H1 (cell line): ENCODE measurements around the gene RERG. TPM values are rescaled to one million over a fixed set of nuclear protein-coding genes. Genes with fewer than 3 reads are reported as not detected.

Experiments used
- CTCF ChIA-PET: fragments of 300-600 bp; sonication (Branson Sonifier 250); formaldehyde crosslinking; loops from one replicate; lab custom pipeline; 2021; ENCODE audit not compliant: partially characterized antibody; lab: Charles Lee
- POLR2A ChIA-PET: fragments of 300-600 bp; sonication (Branson Sonifier 250); formaldehyde crosslinking; loops from one replicate; lab custom pipeline; 2021; ENCODE audit warnings: inconsistent platforms; ENCODE audit not compliant: partially characterized antibody; lab: Charles Lee
- DNase-seq, 2 experiments: peaks; one replicate each; pipeline versions ENCODE4 v3.0.0 to v3.0.0-alpha.2; 2010 to 2022; ENCODE audit warnings: low spot score in 2 of 2, low read depth in 1 of 2, mixed read lengths in 1 of 2
- FAIRE-seq: peaks from 2 replicates; lab custom pipeline; 2011; peaks lifted over from hg19 to GRCh38; lab: Jason Lieb, UNC
- H2AFZ ChIP-seq: 2 replicates; pipeline ENCODE4 v1.8.1; 2012; ENCODE audit warnings: low read length, inconsistent platforms
- H2AK5ac ChIP-seq: 2 replicates; pipeline ENCODE4 v1.6.1; 2013; ENCODE audit warnings: low read depth, low read length
- H2BK120ac ChIP-seq: replicated peaks from 2 replicates; pipeline ENCODE3; 2013; ENCODE audit warnings: low read depth, low read length, inconsistent platforms
- H2BK12ac ChIP-seq: 2 replicates; pipeline ENCODE4 v1.6.1; 2013; ENCODE audit warnings: low read depth, low read length
- H2BK15ac ChIP-seq: 2 replicates; pipeline ENCODE4 v1.6.1; 2013; ENCODE audit warnings: low read length
- H2BK20ac ChIP-seq: 2 replicates; pipeline ENCODE4 v1.6.1; 2013; ENCODE audit warnings: low read length
- H2BK5ac ChIP-seq: 2 replicates; pipeline ENCODE4 v1.6.1; 2013; ENCODE audit warnings: low read depth, low read length
- H3K14ac ChIP-seq: 2 replicates; pipeline ENCODE4 v1.6.1; 2013; ENCODE audit warnings: inconsistent platforms; ENCODE audit not compliant: insufficient read length
- H3K18ac ChIP-seq: 2 replicates; pipeline ENCODE4 v1.6.1; 2013; ENCODE audit warnings: low read length; ENCODE audit errors: extremely low read depth
- H3K23ac ChIP-seq: 2 replicates; pipeline ENCODE4 v1.6.1; 2013; ENCODE audit warnings: inconsistent platforms; ENCODE audit not compliant: insufficient read length
- H3K23me2 ChIP-seq: 2 replicates; pipeline ENCODE4 v1.6.1; 2013; ENCODE audit warnings: low read depth, low read length
- H3K27ac ChIP-seq: 2 replicates; pipeline ENCODE4 v1.6.1; 2011; ENCODE audit warnings: low read depth, low read length, inconsistent platforms
- H3K27me3 ChIP-seq, 4 experiments: replicated peaks in 1 of 4; 1 replicate in 1 of 4; 2 replicates in 3 of 4; pipeline versions ENCODE4 v1.6.1 to v1.8.1; 2011 to 2013; ENCODE audit warnings: low read length in 3 of 4, mild to moderate bottlenecking in 3 of 4, inconsistent platforms in 2 of 4, mixed read lengths in 2 of 4, moderate library complexity in 1 of 4; ENCODE audit not compliant: control insufficient read depth in 3 of 4, insufficient read depth in 3 of 4; ENCODE audit errors: extremely low read depth in 1 of 4
- H3K36me3 ChIP-seq, 4 experiments: 2 replicates each; pipeline versions ENCODE4 v1.6.1 to v1.8.1; 2011 to 2013; ENCODE audit warnings: mild to moderate bottlenecking in 4 of 4, low read length in 3 of 4, moderate library complexity in 2 of 4, control low read depth in 1 of 4, inconsistent platforms in 1 of 4; ENCODE audit not compliant: insufficient read depth in 4 of 4, control insufficient read depth in 2 of 4
- H3K4ac ChIP-seq: replicated peaks from 2 replicates; pipeline ENCODE3; 2013; ENCODE audit warnings: low read length, low read depth, mixed read lengths, inconsistent platforms; ENCODE audit not compliant: insufficient read length
- H3K4me1 ChIP-seq, 4 experiments: replicated peaks in 1 of 4; 1 replicate in 1 of 4; 2 replicates in 3 of 4; pipeline versions ENCODE4 v1.6.1 to v1.8.1; 2011 to 2013; ENCODE audit warnings: low read length in 3 of 4, inconsistent platforms in 2 of 4, mixed read lengths in 1 of 4; ENCODE audit not compliant: insufficient read depth in 4 of 4, control insufficient read depth in 3 of 4
- H3K4me2 ChIP-seq, 2 experiments: 2 replicates each; pipeline versions ENCODE4 v1.6.1 to v1.8.1; 2011 to 2013; ENCODE audit warnings: low read depth in 2 of 2, low read length in 2 of 2, control low read depth in 1 of 2, inconsistent platforms in 1 of 2, mild to moderate bottlenecking in 1 of 2; ENCODE audit not compliant: insufficient read depth in 1 of 2
- H3K4me3 ChIP-seq, 4 experiments: fragments of 200-600, 300-600 bp in 1 of 4; sonication (generic), shearing (Covaris generic), sonication (Bioruptor Twin) in 1 of 4; 2 replicates each; pipeline versions ENCODE4 v1.5.1 to v1.8.1; 2011 to 2016; ENCODE audit warnings: low read length in 4 of 4, low read depth in 3 of 4, control low read depth in 2 of 4, inconsistent platforms in 2 of 4, mild to moderate bottlenecking in 2 of 4, mixed read lengths in 1 of 4, moderate library complexity in 1 of 4; ENCODE audit not compliant: insufficient read depth in 2 of 4; ENCODE audit errors: extremely low read depth in 1 of 4
- H3K56ac ChIP-seq: replicated peaks from 2 replicates; pipeline ENCODE3; 2013; ENCODE audit warnings: low read depth, mild to moderate bottlenecking, mixed read lengths, low read length, inconsistent platforms; ENCODE audit not compliant: insufficient read length
- H3K79me1 ChIP-seq: 2 replicates; pipeline ENCODE4 v1.6.1; 2013; ENCODE audit warnings: low read depth, low read length, control low read depth
- H3K79me2 ChIP-seq, 2 experiments: 2 replicates each; pipeline versions ENCODE4 v1.6.1 to v1.8.1; 2012 to 2013; ENCODE audit warnings: low read length in 2 of 2, mild to moderate bottlenecking in 2 of 2, inconsistent platforms in 1 of 2; ENCODE audit not compliant: insufficient read depth in 2 of 2, control insufficient read depth in 1 of 2
- H3K9ac ChIP-seq, 4 experiments: replicated peaks in 1 of 4; 1 replicate in 1 of 4; 2 replicates in 3 of 4; pipeline versions ENCODE4 v1.6.1 to v1.8.1; 2011 to 2013; ENCODE audit warnings: low read depth in 3 of 4, low read length in 3 of 4, control low read depth in 2 of 4, mild to moderate bottlenecking in 2 of 4, moderate library complexity in 2 of 4, inconsistent platforms in 1 of 4; ENCODE audit errors: extremely low read depth in 1 of 4
- H3K9me3 ChIP-seq, 2 experiments: 2 replicates each; pipeline versions ENCODE4 v1.6.1 to v1.8.1; 2012 to 2013; ENCODE audit warnings: mild to moderate bottlenecking in 2 of 2, moderate library complexity in 2 of 2, control low read depth in 1 of 2, inconsistent platforms in 1 of 2, low read depth in 1 of 2, low read length in 1 of 2, mixed read lengths in 1 of 2; ENCODE audit not compliant: insufficient read depth in 2 of 2
- H4K20me1 ChIP-seq, 2 experiments: replicated peaks in 1 of 2; 2 replicates each; pipeline versions ENCODE3 to v1.8.1; 2011 to 2013; ENCODE audit warnings: inconsistent platforms in 2 of 2, low read length in 2 of 2, mild to moderate bottlenecking in 1 of 2; ENCODE audit not compliant: insufficient read depth in 2 of 2, control insufficient read depth in 1 of 2
- H4K5ac ChIP-seq: 2 replicates; pipeline ENCODE4 v1.6.1; 2013; ENCODE audit warnings: low read length, low read depth, mixed read lengths, inconsistent platforms; ENCODE audit not compliant: insufficient read length
- H4K8ac ChIP-seq: 2 replicates; pipeline ENCODE4 v1.8.0; 2013; ENCODE audit warnings: mild to moderate bottlenecking, moderate library complexity, low read length, inconsistent platforms; ENCODE audit not compliant: insufficient read depth; ENCODE audit errors: extremely low read depth
- H4K91ac ChIP-seq: replicated peaks from 2 replicates; pipeline ENCODE3; 2013; ENCODE audit warnings: low read length, mixed read lengths, inconsistent platforms; ENCODE audit not compliant: insufficient read length
- GABPA ChIP-seq: IDR thresholded peaks from 2 replicates; pipeline ENCODE4 v1.6.1; 2011; ENCODE audit warnings: mild to moderate bottlenecking, low read length, moderate library complexity, borderline replicate concordance; ENCODE audit not compliant: insufficient read depth
- HDAC2 ChIP-seq, 2 experiments: fragments of 300-600 bp in 1 of 2; sonication (generic) in 1 of 2; IDR thresholded peaks; 2 replicates each; pipeline ENCODE4 v1.6.1; 2011 to 2012; ENCODE audit warnings: low read depth in 2 of 2, low read length in 2 of 2, mild to moderate bottlenecking in 2 of 2, moderate library complexity in 2 of 2, borderline replicate concordance in 1 of 2, inconsistent platforms in 1 of 2
- HDAC6 ChIP-seq: IDR thresholded peaks from one replicate; pipeline ENCODE4 v1.7.1; 2012; ENCODE audit warnings: low read depth, mild to moderate bottlenecking, inconsistent platforms, low read length, moderate library complexity
- MAFK ChIP-seq: IDR thresholded peaks from 2 replicates; pipeline ENCODE4 v1.6.1; 2012; ENCODE audit warnings: low read depth, mild to moderate bottlenecking, improper control_type of control experiment, low read length
- POU5F1 ChIP-seq: IDR thresholded peaks from 2 replicates; pipeline ENCODE4 v1.6.1; 2011; ENCODE audit warnings: low read depth, mild to moderate bottlenecking, low read length, moderate library complexity
- RBBP5 ChIP-seq: IDR thresholded peaks from 2 replicates; pipeline ENCODE4 v1.7.1; 2012; ENCODE audit warnings: low read depth, mild to moderate bottlenecking, inconsistent platforms, low read length, moderate library complexity, borderline replicate concordance
- SP4 ChIP-seq: IDR thresholded peaks from 2 replicates; pipeline ENCODE4 v1.6.1; 2012; ENCODE audit warnings: low read length, inconsistent platforms
- SRF ChIP-seq: IDR thresholded peaks from 2 replicates; pipeline ENCODE4 v1.6.1; 2011; ENCODE audit warnings: mild to moderate bottlenecking, low read depth, low read length, moderate library complexity
- polyA plus RNA-seq, 7 experiments: library from polyadenylated mRNA; depleted of rRNA in 3 of 7; stranded (reverse) in 5 of 7; unstranded in 2 of 7; fragments of >200 nt in 5 of 7; fragments of 200-250 nt in 2 of 7; gene quantifications; 1 replicate in 5 of 7; 2 replicates in 1 of 7; 4 replicates in 1 of 7; pipeline versions ENCODE4 v1.2.1 to v1.2.3, GENCODE V29; 2011 to 2013; ENCODE audit warnings: missing spikeins in 2 of 7, mixed read lengths in 2 of 7
- total RNA-seq: library from RNA; stranded (reverse); fragmentation: NEBNext Ultra II Directional; extraction: Animal tissue kit (Norgen Biotek cat#: 25700); gene quantifications from 2 replicates; pipeline ENCODE4 v1.2.1, GENCODE V29; 2021
- TF ChIP-seq, protein P1 (sequence below): IDR thresholded peaks from 2 replicates; pipeline ENCODE4 v1.6.1; 2012; ENCODE audit warnings: low read length, inconsistent platforms

RERG gene
- total and polyA plus RNA-seq, 2 of the 8 experiments (the other 6 are each of a cell fraction or from before 2014, with no cell fraction given), result 0.12 to 0.86 TPM

DNA sequence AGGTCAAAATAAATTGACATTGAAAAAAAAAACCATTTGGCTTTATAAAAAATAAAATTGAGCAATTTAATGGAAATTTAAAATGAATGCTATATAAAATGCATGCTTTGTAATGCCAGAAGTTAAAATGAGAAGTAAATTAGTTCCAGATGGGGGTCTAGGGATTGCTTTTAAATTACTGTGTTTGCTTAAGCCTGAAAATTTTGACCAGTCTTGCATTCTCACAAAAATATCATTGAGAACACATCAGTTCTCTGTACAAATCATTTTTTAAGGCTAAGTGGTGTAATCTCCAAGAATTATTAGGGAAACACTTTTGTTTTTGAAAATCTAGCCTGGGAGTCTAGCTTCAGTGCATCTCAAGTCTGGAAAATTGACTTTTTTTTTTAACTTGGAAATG lies 90.7 kb downstream of the RERG start:
- H3K4me2 ChIP-seq, result no peak overlapping the region
- no peak overlapping the region for H2BK120ac ChIP-seq
- no peaks in the 10 kb centered on the region for H3K79me2 ChIP-seq
- no peak overlapping the region for H4K8ac ChIP-seq
- ChIA-PET POLR2A (no interaction called here), CTCF (interaction anchor here (1.3 kb wide), 1 partner anchor 93 kb away, joined by 3 read pairs; no protein-coding TSS in a partner anchor)
- H2AFZ ChIP-seq, result no peak overlapping the region
- H4K20me1 ChIP-seq, result no peaks in the 10 kb centered on the region
- H3K56ac ChIP-seq, result no peak overlapping the region
- no peak overlapping the region for H3K27ac ChIP-seq
- H3K9ac ChIP-seq, result no peak overlapping the region
- no peak overlapping the region for H2BK20ac ChIP-seq
- H3K27me3 ChIP-seq, result no peaks in the 10 kb centered on the region
- no peak overlapping the region for H3K18ac ChIP-seq
- no peak for DNase-seq
- H3K4me3 ChIP-seq, result no peak overlapping the region
- H4K5ac ChIP-seq, result no peak overlapping the region
- H2BK12ac ChIP-seq, result no peak overlapping the region
- no peaks in the 10 kb centered on the region for H3K79me1 ChIP-seq
- no peak for FAIRE-seq
- no peaks in the 10 kb centered on the region for H3K9me3 ChIP-seq
- H3K23ac ChIP-seq, result no peak overlapping the region
- H2BK15ac ChIP-seq, result no peak overlapping the region
- H2BK5ac ChIP-seq, result no peak overlapping the region
- no peaks in the 10 kb centered on the region for H3K36me3 ChIP-seq
- no peak overlapping the region for H4K91ac ChIP-seq
- H3K4me1 ChIP-seq, result no peaks in the 10 kb centered on the region
- no peak overlapping the region for H3K4ac ChIP-seq
- no peaks in the 10 kb centered on the region for H3K23me2 ChIP-seq
- H3K14ac ChIP-seq, result no peak overlapping the region
- H2AK5ac ChIP-seq, result no peak overlapping the region
- TF ChIP-seq GABPA, result no peak
- TF ChIP-seq HDAC6, result no peak
- TF ChIP-seq MAFK, result no peak
- TF ChIP-seq POU5F1, result no peak
- TF ChIP-seq, protein P1, sequence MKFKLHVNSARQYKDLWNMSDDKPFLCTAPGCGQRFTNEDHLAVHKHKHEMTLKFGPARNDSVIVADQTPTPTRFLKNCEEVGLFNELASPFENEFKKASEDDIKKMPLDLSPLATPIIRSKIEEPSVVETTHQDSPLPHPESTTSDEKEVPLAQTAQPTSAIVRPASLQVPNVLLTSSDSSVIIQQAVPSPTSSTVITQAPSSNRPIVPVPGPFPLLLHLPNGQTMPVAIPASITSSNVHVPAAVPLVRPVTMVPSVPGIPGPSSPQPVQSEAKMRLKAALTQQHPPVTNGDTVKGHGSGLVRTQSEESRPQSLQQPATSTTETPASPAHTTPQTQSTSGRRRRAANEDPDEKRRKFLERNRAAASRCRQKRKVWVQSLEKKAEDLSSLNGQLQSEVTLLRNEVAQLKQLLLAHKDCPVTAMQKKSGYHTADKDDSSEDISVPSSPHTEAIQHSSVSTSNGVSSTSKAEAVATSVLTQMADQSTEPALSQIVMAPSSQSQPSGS, result no peak
- TF ChIP-seq RBBP5, result no peak
- TF ChIP-seq HDAC2 (IDR thresholded peaks at IDR 0.05; ENCODE audit: borderline replicate concordance in 1 of 2, low read depth in 2 of 2, low read length in 2 of 2), result no peak
- TF ChIP-seq SP4, result no peak
- no peak for TF ChIP-seq SRF
